K562 (cell line): ENCODE measurements around the gene HFE. TPM values are rescaled to one million over a fixed set of nuclear protein-coding genes. Genes with fewer than 3 reads are reported as not detected.

Source experiments
- HDAC1 ChIP-seq, 2 experiments: fragments of 450-650 bp; IDR thresholded peaks; 2 replicates each; pipeline ENCODE4 v1.6.1; 2016 to 2017; ENCODE audit warnings: inconsistent platforms in 1 of 2, mild to moderate bottlenecking in 1 of 2, moderate library complexity in 1 of 2
- KLF16 ChIP-seq: IDR thresholded peaks from 2 replicates; pipeline ENCODE4 v1.6.1; 2016; ENCODE audit warnings: antibody characterized with exemption
- NEUROD1 ChIP-seq: fragments of 150-350 bp; IDR thresholded peaks from 2 replicates; pipeline ENCODE4 v1.6.1; 2014; ENCODE audit warnings: borderline replicate concordance, low read length, low read depth; ENCODE audit not compliant: partially characterized antibody
- SNIP1 ChIP-seq: fragments of 450-650 bp; IDR thresholded peaks from 2 replicates; pipeline ENCODE4 v1.7.1; 2017; ENCODE audit warnings: low read depth, mild to moderate bottlenecking
- ZC3H4 ChIP-seq: sonication (generic); formaldehyde crosslinking; IDR thresholded peaks from 2 replicates; pipeline ENCODE4 v1.9.0; 2021; ENCODE audit warnings: missing genetic modification reagents, borderline replicate concordance
- ZMIZ1 ChIP-seq, 2 experiments: fragments of 150-350 bp in 1 of 2; IDR thresholded peaks; 2 replicates each; pipeline ENCODE4 v1.6.1; 2012 to 2016; ENCODE audit warnings: low read depth in 2 of 2, low read length in 2 of 2, mild to moderate bottlenecking in 1 of 2, moderate library complexity in 1 of 2
- polyA plus RNA-seq, 8 experiments: library from polyadenylated mRNA; depleted of rRNA in 4 of 8; stranded (reverse) in 5 of 8; unstranded in 3 of 8; fragments of >200 nt; fragmentation: Nextera tagmentation in 2 of 8; fragmentation: Illumina TruSeq in 1 of 8; extraction: Ambion mirVana in 2 of 8; extraction: Trizol in 1 of 8; gene quantifications; 2 replicates each; pipeline versions ENCODE4 v1.2.1 to v1.2.3, GENCODE V29; 2011 to 2014; ENCODE audit warnings: inconsistent platforms in 1 of 8, missing spikeins in 1 of 8
- total RNA-seq, 7 experiments: library from RNA; depleted of rRNA in 6 of 7; stranded (reverse); fragments of >200 nt in 6 of 7; fragmentation: Illumina TruSeq in 2 of 7; extraction: Trizol in 2 of 7; gene quantifications; 2 replicates each; pipeline versions ENCODE4 v1.2.1 to v1.2.3, GENCODE V29; 2011 to 2021; ENCODE audit warnings: low replicate concordance in 1 of 7
- TF ChIP-seq, protein P1 (sequence below): fragments of 250-450 bp; sonication (Bioruptor Pico); IDR thresholded peaks from 2 replicates; pipeline ENCODE4 v1.4.0; 2020; ENCODE audit warnings: mild to moderate bottlenecking, moderate library complexity, borderline replicate concordance
- TF ChIP-seq, protein P2 (sequence below): IDR thresholded peaks from 3 replicates; pipeline ENCODE4 v1.6.1; 2011; ENCODE audit warnings: borderline replicate concordance, mild to moderate bottlenecking, moderate library complexity; ENCODE audit not compliant: insufficient read length; ENCODE audit errors: extremely low read depth
- TF ChIP-seq, protein P3 (sequence below): sonication (generic); formaldehyde crosslinking; IDR thresholded peaks from 2 replicates; pipeline ENCODE4 v1.8.1; 2023; ENCODE audit warnings: mild to moderate bottlenecking, missing genetic modification reagents

HFE gene
- total and polyA plus RNA-seq, 9 of the 15 experiments (the other 6 are each of a cell fraction or from before 2014, with no cell fraction given), result 0.14 to 1.2 (median 0.76) TPM

DNA sequence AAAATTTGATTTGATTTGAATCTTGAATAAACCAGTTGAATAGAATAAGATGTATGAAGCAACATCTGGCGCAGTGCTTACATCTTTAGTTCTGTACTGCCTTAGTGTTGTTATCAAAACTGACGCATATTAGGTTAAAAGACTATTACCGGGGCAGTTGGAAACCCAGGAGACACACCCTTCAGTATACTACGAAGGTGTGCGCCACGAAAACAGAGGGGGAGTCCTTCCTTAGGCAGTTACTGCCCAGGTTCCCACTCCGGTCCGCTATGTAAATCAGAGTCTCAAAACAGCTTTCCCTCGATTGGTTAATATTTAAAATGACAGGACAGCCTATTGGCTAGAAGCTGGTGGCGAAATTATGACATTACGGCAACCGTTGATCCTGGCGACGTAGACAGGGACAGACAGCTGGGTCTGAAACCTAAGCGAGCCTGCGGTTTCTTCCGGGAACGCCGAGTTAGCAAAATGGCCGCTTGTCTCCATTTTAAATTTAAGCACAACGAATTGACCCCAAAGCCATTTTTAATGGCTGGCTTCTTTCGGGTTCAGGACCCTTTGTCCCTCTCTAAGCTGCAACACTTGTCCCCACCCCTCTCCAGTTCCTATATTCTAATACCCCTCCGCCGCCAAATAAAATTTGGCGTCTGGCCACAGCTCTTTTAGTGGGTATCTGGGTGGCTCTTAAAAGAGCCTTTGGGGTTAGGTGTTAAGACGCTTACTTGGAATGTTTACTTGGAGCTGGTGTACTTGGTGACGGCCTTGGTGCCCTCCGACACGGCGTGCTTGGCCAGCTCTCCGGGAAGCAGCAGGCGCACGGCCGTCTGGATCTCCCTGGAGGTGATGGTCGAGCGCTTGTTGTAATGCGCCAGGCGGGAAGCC, 35.8 kb downstream of the HFE start (continued):
- TF ChIP-seq, protein P1, sequence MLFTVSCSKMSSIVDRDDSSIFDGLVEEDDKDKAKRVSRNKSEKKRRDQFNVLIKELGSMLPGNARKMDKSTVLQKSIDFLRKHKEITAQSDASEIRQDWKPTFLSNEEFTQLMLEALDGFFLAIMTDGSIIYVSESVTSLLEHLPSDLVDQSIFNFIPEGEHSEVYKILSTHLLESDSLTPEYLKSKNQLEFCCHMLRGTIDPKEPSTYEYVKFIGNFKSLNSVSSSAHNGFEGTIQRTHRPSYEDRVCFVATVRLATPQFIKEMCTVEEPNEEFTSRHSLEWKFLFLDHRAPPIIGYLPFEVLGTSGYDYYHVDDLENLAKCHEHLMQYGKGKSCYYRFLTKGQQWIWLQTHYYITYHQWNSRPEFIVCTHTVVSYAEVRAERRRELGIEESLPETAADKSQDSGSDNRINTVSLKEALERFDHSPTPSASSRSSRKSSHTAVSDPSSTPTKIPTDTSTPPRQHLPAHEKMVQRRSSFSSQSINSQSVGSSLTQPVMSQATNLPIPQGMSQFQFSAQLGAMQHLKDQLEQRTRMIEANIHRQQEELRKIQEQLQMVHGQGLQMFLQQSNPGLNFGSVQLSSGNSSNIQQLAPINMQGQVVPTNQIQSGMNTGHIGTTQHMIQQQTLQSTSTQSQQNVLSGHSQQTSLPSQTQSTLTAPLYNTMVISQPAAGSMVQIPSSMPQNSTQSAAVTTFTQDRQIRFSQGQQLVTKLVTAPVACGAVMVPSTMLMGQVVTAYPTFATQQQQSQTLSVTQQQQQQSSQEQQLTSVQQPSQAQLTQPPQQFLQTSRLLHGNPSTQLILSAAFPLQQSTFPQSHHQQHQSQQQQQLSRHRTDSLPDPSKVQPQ (CRISPR knock-in tag), result 0 out of 2 replicates have a peak, but pooled peaks have one; percentile 18
- peak in 1 of 2 experiments; percentile 95; a peak in 2 of 4 replicates for TF ChIP-seq ZMIZ1 (IDR thresholded peaks at IDR 0.05; ENCODE audit: low read depth in 2 of 2, low read length in 2 of 2)
- TF ChIP-seq, protein P2, sequence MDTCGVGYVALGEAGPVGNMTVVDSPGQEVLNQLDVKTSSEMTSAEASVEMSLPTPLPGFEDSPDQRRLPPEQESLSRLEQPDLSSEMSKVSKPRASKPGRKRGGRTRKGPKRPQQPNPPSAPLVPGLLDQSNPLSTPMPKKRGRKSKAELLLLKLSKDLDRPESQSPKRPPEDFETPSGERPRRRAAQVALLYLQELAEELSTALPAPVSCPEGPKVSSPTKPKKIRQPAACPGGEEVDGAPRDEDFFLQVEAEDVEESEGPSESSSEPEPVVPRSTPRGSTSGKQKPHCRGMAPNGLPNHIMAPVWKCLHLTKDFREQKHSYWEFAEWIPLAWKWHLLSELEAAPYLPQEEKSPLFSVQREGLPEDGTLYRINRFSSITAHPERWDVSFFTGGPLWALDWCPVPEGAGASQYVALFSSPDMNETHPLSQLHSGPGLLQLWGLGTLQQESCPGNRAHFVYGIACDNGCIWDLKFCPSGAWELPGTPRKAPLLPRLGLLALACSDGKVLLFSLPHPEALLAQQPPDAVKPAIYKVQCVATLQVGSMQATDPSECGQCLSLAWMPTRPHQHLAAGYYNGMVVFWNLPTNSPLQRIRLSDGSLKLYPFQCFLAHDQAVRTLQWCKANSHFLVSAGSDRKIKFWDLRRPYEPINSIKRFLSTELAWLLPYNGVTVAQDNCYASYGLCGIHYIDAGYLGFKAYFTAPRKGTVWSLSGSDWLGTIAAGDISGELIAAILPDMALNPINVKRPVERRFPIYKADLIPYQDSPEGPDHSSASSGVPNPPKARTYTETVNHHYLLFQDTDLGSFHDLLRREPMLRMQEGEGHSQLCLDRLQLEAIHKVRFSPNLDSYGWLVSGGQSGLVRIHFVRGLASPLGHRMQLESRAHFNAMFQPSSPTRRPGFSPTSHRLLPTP, result no peak
- peak; percentile 74; the same call in 1 of the 2 replicates for TF ChIP-seq KLF16
- no peak for TF ChIP-seq SNIP1
- TF ChIP-seq HDAC1 (IDR thresholded peaks at IDR 0.05), result peak; percentile 28 to 77; a peak in 2 of 4 replicates
- peak; percentile 100 for TF ChIP-seq ZC3H4
- peak; percentile 82 for TF ChIP-seq NEUROD1
- TF ChIP-seq, protein P3, sequence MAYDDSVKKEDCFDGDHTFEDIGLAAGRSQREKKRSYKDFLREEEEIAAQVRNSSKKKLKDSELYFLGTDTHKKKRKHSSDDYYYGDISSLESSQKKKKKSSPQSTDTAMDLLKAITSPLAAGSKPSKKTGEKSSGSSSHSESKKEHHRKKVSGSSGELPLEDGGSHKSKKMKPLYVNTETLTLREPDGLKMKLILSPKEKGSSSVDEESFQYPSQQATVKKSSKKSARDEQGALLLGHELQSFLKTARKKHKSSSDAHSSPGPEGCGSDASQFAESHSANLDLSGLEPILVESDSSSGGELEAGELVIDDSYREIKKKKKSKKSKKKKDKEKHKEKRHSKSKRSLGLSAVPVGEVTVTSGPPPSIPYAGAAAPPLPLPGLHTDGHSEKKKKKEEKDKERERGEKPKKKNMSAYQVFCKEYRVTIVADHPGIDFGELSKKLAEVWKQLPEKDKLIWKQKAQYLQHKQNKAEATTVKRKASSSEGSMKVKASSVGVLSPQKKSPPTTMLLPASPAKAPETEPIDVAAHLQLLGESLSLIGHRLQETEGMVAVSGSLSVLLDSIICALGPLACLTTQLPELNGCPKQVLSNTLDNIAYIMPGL (CRISPR knock-in tag), result 0 out of 2 replicates have a peak, but pooled peaks have one; percentile 43
